GM10266 (cell line): Measurements from ENCODE around the gene NR2F1-AS1.

Experiments used
- DNase-seq: peaks from one replicate; pipeline ENCODE4 v3.0.0; 2012; ENCODE audit errors: extremely low spot score
- TF ChIP-seq, protein P1 (sequence below): IDR thresholded peaks from 2 replicates; pipeline ENCODE4 v1.5.1; 2012; ENCODE audit warnings: mild to moderate bottlenecking, low read depth; ENCODE audit not compliant: control insufficient read depth, insufficient read depth; ENCODE audit errors: missing control alignments

NR2F1-AS1 gene

DNA sequence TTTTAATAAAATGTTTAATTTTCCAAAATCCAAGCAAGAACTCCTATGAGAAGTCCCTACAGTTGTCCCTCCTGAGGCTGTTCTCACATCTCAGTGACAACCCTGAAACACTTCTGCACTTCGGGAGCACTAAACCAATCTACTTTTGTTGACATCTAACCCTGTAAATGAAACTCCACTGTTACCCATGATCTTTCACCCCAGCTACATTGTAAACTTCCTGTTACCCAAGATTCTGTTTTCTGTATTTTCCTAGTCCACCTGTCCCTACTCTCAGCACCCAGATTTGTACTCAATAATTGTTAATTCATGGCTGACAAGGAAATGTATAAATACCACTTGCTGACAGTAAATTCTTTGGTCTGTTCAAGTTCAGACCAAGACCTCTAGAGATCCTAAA, 153.7 kb downstream of the NR2F1-AS1 start:
- DNase-seq: no peak
- TF ChIP-seq, protein P1, sequence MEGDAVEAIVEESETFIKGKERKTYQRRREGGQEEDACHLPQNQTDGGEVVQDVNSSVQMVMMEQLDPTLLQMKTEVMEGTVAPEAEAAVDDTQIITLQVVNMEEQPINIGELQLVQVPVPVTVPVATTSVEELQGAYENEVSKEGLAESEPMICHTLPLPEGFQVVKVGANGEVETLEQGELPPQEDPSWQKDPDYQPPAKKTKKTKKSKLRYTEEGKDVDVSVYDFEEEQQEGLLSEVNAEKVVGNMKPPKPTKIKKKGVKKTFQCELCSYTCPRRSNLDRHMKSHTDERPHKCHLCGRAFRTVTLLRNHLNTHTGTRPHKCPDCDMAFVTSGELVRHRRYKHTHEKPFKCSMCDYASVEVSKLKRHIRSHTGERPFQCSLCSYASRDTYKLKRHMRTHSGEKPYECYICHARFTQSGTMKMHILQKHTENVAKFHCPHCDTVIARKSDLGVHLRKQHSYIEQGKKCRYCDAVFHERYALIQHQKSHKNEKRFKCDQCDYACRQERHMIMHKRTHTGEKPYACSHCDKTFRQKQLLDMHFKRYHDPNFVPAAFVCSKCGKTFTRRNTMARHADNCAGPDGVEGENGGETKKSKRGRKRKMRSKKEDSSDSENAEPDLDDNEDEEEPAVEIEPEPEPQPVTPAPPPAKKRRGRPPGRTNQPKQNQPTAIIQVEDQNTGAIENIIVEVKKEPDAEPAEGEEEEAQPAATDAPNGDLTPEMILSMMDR: no peak

DNA sequence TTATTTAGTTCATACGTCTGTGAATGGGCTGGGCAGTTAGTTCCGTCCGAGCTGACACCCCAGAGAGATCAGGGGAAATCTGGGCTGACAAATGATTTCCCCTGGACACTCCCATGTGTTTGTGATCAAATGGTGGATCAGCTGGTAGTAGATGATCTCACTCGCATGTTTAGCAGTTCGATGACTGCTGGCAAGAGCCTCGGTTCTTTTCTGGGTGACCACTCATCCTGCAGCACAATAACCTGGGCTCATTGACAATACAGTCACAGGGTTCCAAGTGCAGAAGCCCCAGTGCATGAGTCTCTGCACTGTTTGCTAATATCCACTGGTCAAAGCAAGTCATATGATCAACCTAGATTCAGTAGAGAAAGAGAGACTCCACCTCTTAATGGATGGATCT, 155.9 kb downstream of the NR2F1-AS1 start:
- TF ChIP-seq, protein P1: no peak
- no peak for DNase-seq

DNA sequence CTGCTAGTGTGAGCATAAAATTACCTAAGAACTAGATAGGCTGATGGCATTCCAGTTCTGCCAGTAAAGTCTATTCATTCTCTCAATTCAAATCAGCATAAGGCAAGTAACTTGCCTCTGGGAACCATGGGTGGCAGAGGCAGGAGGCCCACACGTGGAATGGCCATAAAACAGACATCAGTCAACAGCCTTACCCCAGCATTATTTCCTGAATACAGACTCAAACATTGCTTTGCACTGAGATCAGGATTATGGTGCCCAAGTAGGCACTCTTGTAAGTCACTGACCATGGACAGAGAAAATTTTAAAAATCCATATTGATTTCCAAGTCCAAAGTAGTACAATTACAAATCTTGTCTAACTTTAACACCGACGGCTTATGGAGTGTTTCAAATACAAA, 157.7 kb downstream of the NR2F1-AS1 start:
- no peak for DNase-seq
- TF ChIP-seq, protein P1: no peak

DNA sequence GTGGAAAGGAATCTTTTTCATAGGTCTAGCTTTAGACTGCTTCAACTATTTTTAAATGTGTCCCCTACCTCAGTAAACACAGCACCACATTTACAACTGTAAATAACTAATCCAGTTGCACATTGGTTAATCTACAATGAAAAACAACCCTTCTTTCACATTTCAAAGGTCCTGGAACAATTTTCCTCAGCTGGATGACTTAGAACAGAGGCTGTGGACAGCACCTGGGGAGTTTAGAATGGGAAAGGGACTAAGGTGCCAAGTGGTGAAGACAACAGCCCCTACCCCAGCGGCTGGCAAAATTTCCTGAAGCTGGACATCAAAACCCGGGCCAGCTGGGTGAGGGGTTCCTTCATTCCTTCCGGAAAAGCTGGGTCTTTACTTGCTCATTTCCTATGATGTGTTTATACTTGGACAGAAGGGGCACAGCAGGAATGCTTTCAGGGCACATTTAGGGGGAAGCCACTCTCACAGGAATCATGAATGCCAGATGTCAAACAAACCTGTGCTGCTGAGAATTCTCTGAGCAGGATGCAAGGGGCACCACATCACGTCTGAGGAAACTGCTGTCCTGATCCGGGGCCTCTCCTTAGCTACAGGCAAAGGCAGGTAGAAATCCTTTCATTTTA, 158.3 kb downstream of the NR2F1-AS1 start:
- TF ChIP-seq, protein P1: no peak
- DNase-seq: no peak

DNA sequence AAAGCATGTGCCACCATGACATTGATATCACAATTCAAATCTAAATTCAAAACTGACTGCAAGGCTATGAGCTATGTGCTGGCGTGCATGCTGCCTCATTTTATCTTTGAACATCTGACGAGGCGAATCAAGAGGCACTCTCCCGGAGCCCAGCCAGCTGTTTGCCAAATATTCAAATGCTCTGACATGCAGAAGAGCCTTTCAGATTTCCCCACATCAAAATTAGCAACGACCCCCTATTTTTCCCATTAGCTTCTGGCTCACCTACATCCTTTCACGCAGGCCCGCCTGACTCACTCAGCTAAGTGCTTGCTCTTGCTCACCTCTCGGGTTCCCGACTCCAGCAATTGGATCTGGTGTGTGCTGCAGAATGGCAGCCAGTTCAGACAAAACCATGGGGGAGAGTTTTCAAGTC, 159.0 kb downstream of the NR2F1-AS1 start:
- DNase-seq: no peak

DNA sequence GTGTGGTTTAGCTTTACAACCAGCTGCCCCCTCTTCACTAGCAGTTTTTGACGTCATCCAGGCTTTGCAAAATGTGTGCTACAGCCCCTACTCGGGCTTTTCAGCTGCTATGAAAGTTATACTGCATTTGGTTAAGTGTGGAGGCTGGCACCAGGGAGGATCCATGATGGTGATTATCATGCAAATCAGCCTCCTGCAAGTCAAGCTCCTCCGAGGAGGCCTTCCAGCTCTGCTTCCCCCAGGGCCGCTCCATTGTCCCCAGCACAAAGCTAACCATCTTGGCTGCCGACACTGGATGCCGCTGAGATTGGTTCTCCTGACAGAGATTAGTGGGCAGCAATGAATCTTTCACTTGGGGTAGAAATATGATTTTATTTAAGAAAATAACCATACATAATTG, 159.6 kb downstream of the NR2F1-AS1 start:
- DNase-seq: no peak

More for the DNA sequence above, 159.0 kb downstream of the NR2F1-AS1 start:
- TF ChIP-seq, protein P1: no peak

DNA sequence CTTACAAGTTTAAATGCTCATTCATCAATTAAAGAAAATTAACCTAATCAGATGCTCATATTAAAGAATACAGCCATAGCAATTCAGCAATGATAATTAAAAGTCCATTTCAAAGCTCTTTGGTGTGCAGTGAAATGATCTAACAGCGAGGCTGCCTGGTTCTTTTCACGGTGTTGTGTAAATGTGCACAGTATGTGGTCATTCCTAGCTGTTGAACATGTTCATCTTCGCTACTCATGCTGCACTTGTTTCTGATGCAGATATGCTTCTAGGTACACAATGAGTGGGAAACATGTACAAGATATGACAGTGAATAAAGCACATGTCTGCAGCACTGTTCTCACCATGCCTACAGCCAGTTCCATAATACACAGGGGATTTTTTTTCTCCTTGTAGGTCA, 163.5 kb downstream of the NR2F1-AS1 start:
- DNase-seq: no peak
- TF ChIP-seq, protein P1: no peak

More for the DNA sequence above, 159.6 kb downstream of the NR2F1-AS1 start:
- TF ChIP-seq, protein P1: no peak
